HepG2 (cell line): ENCODE results near the gene MTA1. TPM values are rescaled to one million over a fixed set of nuclear protein-coding genes. Genes with fewer than 3 reads are reported as not detected.

Source experiments
- AGO2 ChIP-seq: fragments of 200-400 bp; formaldehyde crosslinking; optimal IDR thresholded peaks from 2 replicates; pipeline ENCODE3; 2017; ENCODE audit warnings: mild to moderate bottlenecking, low read depth, low read length, moderate library complexity
- FLYWCH1 ChIP-seq: sonication (generic); formaldehyde crosslinking; IDR thresholded peaks from 2 replicates; pipeline ENCODE4 v1.8.1; 2023; ENCODE audit warnings: mild to moderate bottlenecking, missing genetic modification reagents
- GATAD1 ChIP-seq: IDR thresholded peaks from 2 replicates; pipeline ENCODE4 v1.6.1; 2016; ENCODE audit warnings: missing genetic modification reagents, missing compliant biosample characterization
- GFI1 ChIP-seq: sonication (generic); formaldehyde crosslinking; IDR thresholded peaks from 2 replicates; pipeline ENCODE4 v1.5.0; 2020; ENCODE audit warnings: missing genetic modification reagents, mild to moderate bottlenecking, borderline replicate concordance
- KAT7 ChIP-seq: IDR thresholded peaks from 2 replicates; pipeline ENCODE4 v1.6.1; 2018; ENCODE audit warnings: borderline replicate concordance, missing compliant biosample characterization
- MIER3 ChIP-seq: IDR thresholded peaks from 2 replicates; pipeline ENCODE4 v1.6.1; 2016; ENCODE audit warnings: missing compliant biosample characterization, borderline replicate concordance
- NR2F6 ChIP-seq, 2 experiments: IDR thresholded peaks; 2 replicates each; pipeline ENCODE4 v1.6.1; 2016; ENCODE audit warnings: antibody characterized with exemption in 1 of 2, mild to moderate bottlenecking in 1 of 2
- PRMT3 ChIP-seq: sonication (generic); formaldehyde crosslinking; IDR thresholded peaks from 2 replicates; pipeline ENCODE4 v1.8.1; 2022; ENCODE audit warnings: low read depth, mild to moderate bottlenecking, moderate library complexity, missing genetic modification reagents, borderline replicate concordance
- RARA ChIP-seq: IDR thresholded peaks from 2 replicates; pipeline ENCODE4 v1.6.1; 2016; ENCODE audit warnings: missing genetic modification reagents, missing compliant biosample characterization
- RFX5 ChIP-seq: IDR thresholded peaks from 2 replicates; pipeline ENCODE4 v1.6.1; 2011; ENCODE audit warnings: low read depth, low read length, improper control_type of control experiment
- ZBTB7A ChIP-seq: sonication (generic); formaldehyde crosslinking; IDR thresholded peaks from 2 replicates; pipeline ENCODE4 v1.8.0; 2022; ENCODE audit warnings: mild to moderate bottlenecking, missing genetic modification reagents
- ZMAT3 ChIP-seq: sonication (generic); formaldehyde crosslinking; conservative IDR thresholded peaks from 2 replicates; pipeline ENCODE4 v1.7.0; 2021; ENCODE audit warnings: missing genetic modification reagents
- ZNF138 ChIP-seq: sonication (generic); formaldehyde crosslinking; IDR thresholded peaks from 2 replicates; pipeline ENCODE4 v1.5.0; 2020; ENCODE audit warnings: mild to moderate bottlenecking, low read depth, missing genetic modification reagents
- ZNF460 ChIP-seq: sonication (generic); formaldehyde crosslinking; IDR thresholded peaks from 2 replicates; pipeline ENCODE4 v1.5.1; 2020; ENCODE audit warnings: missing genetic modification reagents, mild to moderate bottlenecking, borderline replicate concordance
- ZNF558 ChIP-seq: sonication (generic); formaldehyde crosslinking; IDR thresholded peaks from 2 replicates; pipeline ENCODE4 v1.9.0; 2022; ENCODE audit warnings: mild to moderate bottlenecking, missing genetic modification reagents, borderline replicate concordance
- ZNF616 ChIP-seq: sonication (generic); formaldehyde crosslinking; IDR thresholded peaks from 2 replicates; pipeline ENCODE4 v1.5.0; 2020; ENCODE audit warnings: low read depth, mild to moderate bottlenecking, missing genetic modification reagents
- ZNF720 ChIP-seq: sonication (generic); formaldehyde crosslinking; IDR thresholded peaks from 2 replicates; pipeline ENCODE4 v1.4.0; 2020; ENCODE audit warnings: missing genetic modification reagents
- polyA plus RNA-seq, 8 experiments: library from polyadenylated mRNA; depleted of rRNA in 3 of 8; stranded (reverse) in 7 of 8; unstranded in 1 of 8; fragments of >200 nt; fragmentation: Illumina TruSeq in 4 of 8; extraction: Trizol in 4 of 8; gene quantifications; 2 replicates each; pipeline versions ENCODE4 v1.2.1 to v1.2.3, GENCODE V29; 2011 to 2016; ENCODE audit warnings: low read depth in 4 of 8, missing spikeins in 1 of 8, mixed read lengths in 1 of 8; ENCODE audit not compliant: insufficient read depth in 1 of 8
- total RNA-seq, 5 experiments: library from RNA; depleted of rRNA; stranded (reverse); fragments of >200 nt; fragmentation: Illumina TruSeq; extraction: Trizol; gene quantifications; 2 replicates each; pipeline ENCODE4 v1.2.3, GENCODE V29; 2016; ENCODE audit warnings: low read depth in 1 of 5
- TF ChIP-seq, protein P1 (sequence below): sonication (generic); formaldehyde crosslinking; IDR thresholded peaks from 2 replicates; pipeline ENCODE4 v1.5.1; 2020; ENCODE audit warnings: mild to moderate bottlenecking, missing genetic modification reagents, moderate library complexity
- TF ChIP-seq, protein P2 (sequence below): sonication (generic); formaldehyde crosslinking; IDR thresholded peaks from 2 replicates; pipeline ENCODE4 v1.8.0; 2022; ENCODE audit warnings: mild to moderate bottlenecking, missing genetic modification reagents, moderate library complexity
- TF ChIP-seq, protein P3 (sequence below): sonication (generic); formaldehyde crosslinking; IDR thresholded peaks from 2 replicates; pipeline ENCODE4 v1.4.0; 2020; ENCODE audit warnings: mild to moderate bottlenecking, missing genetic modification reagents
- TF ChIP-seq, protein P4 (sequence below): sonication (generic); formaldehyde crosslinking; IDR thresholded peaks from 2 replicates; pipeline ENCODE4 v1.4.0; 2020; ENCODE audit warnings: missing genetic modification reagents, mild to moderate bottlenecking, borderline replicate concordance

MTA1 gene
- total and polyA plus RNA-seq, 2 of the 13 experiments (the other 11 are each of a cell fraction or from before 2014, with no cell fraction given): 35.2 to 85.8 TPM

DNA sequence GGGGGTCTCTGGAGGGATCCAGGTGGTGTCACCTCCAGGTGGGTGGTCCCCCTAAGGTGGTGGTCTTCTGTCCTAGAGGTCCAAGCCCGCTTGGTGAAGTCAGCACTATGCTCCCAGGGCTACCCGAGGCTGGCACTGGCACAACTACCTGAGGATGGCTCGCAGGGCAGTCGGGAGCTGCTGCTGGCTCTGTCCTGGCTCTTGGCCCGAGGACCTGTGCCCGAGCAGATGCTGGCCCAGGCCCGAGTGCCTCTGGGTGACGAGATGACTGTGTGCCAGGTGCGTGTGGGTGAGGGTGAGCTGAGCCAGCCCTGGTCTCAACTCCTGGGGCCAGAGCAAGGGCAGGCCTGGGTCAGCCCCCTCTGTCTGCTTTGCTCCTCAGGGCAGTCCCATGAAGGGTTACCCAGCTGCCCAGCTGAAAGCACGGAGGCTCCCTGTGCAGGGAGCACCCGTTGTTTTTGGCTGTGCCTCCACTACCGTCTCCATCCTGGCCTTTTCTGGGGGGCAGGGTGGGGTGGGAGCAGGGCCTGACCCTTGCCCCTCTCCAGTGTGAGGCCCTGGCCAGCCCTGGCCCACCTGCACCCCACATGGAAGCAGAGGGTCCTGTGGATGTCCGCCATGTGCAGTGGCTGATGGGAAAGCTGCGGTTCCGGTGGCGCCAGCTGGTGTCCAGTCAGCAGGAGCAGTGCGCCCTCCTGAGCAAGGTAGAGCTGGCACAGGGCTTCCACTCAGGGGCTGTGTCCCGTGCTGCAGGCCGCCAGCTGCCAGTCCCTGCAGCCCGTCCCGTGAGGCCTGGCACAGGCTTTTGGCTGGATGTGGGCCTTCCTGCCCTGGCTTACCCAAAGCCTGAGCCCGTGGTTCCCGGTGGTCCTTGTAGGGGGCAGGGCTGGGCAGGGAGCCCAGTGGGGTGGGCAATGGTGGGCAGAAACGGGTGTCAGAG lies 72.7 kb downstream of the MTA1 start (continued):
- TF ChIP-seq, protein P1, sequence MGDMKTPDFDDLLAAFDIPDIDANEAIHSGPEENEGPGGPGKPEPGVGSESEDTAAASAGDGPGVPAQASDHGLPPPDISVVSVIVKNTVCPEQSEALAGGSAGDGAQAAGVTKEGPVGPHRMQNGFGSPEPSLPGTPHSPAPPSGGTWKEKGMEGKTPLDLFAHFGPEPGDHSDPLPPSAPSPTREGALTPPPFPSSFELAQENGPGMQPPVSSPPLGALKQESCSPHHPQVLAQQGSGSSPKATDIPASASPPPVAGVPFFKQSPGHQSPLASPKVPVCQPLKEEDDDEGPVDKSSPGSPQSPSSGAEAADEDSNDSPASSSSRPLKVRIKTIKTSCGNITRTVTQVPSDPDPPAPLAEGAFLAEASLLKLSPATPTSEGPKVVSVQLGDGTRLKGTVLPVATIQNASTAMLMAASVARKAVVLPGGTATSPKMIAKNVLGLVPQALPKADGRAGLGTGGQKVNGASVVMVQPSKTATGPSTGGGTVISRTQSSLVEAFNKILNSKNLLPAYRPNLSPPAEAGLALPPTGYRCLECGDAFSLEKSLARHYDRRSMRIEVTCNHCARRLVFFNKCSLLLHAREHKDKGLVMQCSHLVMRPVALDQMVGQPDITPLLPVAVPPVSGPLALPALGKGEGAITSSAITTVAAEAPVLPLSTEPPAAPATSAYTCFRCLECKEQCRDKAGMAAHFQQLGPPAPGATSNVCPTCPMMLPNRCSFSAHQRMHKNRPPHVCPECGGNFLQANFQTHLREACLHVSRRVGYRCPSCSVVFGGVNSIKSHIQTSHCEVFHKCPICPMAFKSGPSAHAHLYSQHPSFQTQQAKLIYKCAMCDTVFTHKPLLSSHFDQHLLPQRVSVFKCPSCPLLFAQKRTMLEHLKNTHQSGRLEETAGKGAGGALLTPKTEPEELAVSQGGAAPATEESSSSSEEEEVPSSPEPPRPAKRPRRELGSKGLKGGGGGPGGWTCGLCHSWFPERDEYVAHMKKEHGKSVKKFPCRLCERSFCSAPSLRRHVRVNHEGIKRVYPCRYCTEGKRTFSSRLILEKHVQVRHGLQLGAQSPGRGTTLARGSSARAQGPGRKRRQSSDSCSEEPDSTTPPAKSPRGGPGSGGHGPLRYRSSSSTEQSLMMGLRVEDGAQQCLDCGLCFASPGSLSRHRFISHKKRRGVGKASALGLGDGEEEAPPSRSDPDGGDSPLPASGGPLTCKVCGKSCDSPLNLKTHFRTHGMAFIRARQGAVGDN: peak; percentile 25; the same call in 1 of the 2 replicates
- TF ChIP-seq KAT7 (CRISPR knock-in tag): no peak
- no peak for TF ChIP-seq ZNF460 (CRISPR knock-in tag)
- no peak for TF ChIP-seq NR2F6 (IDR thresholded peaks at IDR 0.05)
- TF ChIP-seq NR2F6 (CRISPR knock-in tag; IDR thresholded peaks at IDR 0.05): no peak
- TF ChIP-seq AGO2: peak; percentile 94
- no peak for TF ChIP-seq RFX5
- TF ChIP-seq, protein P2, sequence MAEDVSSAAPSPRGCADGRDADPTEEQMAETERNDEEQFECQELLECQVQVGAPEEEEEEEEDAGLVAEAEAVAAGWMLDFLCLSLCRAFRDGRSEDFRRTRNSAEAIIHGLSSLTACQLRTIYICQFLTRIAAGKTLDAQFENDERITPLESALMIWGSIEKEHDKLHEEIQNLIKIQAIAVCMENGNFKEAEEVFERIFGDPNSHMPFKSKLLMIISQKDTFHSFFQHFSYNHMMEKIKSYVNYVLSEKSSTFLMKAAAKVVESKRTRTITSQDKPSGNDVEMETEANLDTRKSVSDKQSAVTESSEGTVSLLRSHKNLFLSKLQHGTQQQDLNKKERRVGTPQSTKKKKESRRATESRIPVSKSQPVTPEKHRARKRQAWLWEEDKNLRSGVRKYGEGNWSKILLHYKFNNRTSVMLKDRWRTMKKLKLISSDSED (CRISPR knock-in tag): 0 out of 2 replicates have a peak, but pooled peaks have one; percentile 42
- TF ChIP-seq ZNF138 (CRISPR knock-in tag): no peak
- 0 out of 2 replicates have a peak, but pooled peaks have one; percentile 28 for TF ChIP-seq PRMT3
- TF ChIP-seq RARA (CRISPR knock-in tag): no peak
- no peak for TF ChIP-seq FLYWCH1 (CRISPR knock-in tag)
- TF ChIP-seq ZNF558 (CRISPR knock-in tag): no peak
- TF ChIP-seq, protein P3, sequence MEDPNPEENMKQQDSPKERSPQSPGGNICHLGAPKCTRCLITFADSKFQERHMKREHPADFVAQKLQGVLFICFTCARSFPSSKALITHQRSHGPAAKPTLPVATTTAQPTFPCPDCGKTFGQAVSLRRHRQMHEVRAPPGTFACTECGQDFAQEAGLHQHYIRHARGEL (CRISPR knock-in tag): 0 out of 2 replicates have a peak, but pooled peaks have one; percentile 20
- TF ChIP-seq MIER3 (CRISPR knock-in tag): no peak
- TF ChIP-seq, protein P4, sequence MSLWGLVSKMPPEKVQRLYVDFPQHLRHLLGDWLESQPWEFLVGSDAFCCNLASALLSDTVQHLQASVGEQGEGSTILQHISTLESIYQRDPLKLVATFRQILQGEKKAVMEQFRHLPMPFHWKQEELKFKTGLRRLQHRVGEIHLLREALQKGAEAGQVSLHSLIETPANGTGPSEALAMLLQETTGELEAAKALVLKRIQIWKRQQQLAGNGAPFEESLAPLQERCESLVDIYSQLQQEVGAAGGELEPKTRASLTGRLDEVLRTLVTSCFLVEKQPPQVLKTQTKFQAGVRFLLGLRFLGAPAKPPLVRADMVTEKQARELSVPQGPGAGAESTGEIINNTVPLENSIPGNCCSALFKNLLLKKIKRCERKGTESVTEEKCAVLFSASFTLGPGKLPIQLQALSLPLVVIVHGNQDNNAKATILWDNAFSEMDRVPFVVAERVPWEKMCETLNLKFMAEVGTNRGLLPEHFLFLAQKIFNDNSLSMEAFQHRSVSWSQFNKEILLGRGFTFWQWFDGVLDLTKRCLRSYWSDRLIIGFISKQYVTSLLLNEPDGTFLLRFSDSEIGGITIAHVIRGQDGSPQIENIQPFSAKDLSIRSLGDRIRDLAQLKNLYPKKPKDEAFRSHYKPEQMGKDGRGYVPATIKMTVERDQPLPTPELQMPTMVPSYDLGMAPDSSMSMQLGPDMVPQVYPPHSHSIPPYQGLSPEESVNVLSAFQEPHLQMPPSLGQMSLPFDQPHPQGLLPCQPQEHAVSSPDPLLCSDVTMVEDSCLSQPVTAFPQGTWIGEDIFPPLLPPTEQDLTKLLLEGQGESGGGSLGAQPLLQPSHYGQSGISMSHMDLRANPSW (CRISPR knock-in tag): no peak
- no peak for TF ChIP-seq ZNF720
- no peak for TF ChIP-seq ZMAT3 (CRISPR knock-in tag)
- TF ChIP-seq ZNF616 (CRISPR knock-in tag): no peak
- TF ChIP-seq GATAD1: no peak
- no peak for TF ChIP-seq ZBTB7A
- TF ChIP-seq GFI1: no peak
